Activated CD4-positive, alpha-beta T cell treated with anti-CD3 and anti-CD28 coated beads, Interleukin-2, Interleukin-4, amounts not matched to agents 100 ng/mL and 50 ng/mL, durations not matched to agents 16 hours and 8 hours (primary cell): ENCODE measurements around the gene NCOA1.

ENCODE experiments used
- DNase-seq: peaks from one replicate; pipeline ENCODE4 v3.0.0-alpha.2; 2020; ENCODE audit warnings: low spot score

Gene NCOA1

DNA sequence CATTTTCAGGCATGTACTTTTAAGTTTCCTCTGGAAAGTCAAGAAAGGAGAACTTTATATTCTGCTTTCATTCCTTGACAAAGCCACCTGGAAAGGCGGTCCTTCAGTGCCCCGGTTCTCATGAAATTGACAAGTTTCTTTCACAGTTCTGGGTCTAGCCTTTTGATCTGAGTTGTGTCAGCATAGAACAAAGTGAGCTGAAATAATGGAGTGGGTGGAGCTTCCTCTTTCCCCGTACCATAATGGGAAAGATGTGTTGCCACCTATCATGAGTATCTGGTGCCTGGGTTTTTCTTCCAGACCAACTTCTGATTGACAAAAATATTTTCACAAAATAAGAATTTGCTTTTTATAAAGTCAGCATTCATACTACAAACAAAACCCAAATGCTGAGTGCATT lies 252.9 kb downstream of the NCOA1 start:
- no peak for DNase-seq

DNA sequence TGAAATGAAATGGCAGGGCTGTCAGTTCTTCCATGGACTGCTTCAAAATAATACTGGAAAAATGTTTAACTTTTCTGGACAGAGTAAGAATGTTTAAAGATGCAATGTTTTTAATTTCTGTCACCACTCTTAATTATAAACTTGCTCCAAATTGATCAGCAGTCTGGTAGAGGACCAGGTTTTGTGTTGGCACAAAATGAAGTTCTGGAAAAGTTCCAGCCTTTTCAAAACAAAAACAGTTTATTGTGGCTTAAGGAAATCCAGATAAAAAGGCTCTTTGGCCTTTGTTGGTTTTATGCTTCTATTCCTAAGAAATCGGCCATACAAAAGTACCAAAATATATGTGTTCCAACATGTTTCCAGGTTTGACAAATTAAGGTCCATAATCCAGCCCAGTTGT lies 253.3 kb downstream of the NCOA1 start:
- DNase-seq, result no peak

DNA sequence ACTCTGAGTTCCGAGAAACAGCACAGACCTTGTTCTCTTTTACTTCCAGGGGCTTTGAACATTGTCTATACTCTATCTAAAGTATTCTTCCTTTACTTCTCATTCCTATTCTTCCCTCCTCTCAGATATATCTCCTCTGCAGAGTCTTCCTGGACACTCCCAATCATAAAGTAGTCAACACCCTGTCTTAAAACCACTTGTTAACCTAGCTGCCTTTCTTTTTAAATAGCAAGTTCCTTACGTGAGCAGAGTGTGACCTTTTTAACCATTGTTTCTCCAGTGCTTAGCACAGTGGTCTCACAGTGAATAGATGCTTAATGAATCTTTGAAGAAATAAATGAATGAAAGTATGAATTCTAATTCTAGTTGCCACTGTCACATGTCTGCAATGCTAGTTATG lies 254.8 kb downstream of the NCOA1 start:
- DNase-seq, result no peak

DNA sequence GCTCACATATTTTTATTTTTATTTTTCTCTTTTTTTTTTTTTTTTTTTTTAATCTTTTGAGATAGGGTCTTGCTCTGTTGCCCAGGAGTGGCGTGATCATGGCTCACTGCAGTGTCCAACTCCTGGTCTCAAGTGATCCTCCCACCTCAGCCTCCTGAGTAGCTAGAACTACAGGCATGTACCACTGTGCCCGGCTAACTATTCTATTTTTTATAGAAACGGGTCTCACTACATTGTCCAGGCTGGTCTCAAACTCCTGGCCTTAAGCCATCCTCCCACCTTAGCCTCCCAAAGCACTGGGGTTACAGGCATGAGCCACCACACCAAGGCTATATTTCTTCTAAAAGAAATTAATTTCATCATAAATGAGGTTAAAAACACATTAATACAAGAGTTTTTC lies 256.2 kb downstream of the NCOA1 start:
- DNase-seq, result no peak

DNA sequence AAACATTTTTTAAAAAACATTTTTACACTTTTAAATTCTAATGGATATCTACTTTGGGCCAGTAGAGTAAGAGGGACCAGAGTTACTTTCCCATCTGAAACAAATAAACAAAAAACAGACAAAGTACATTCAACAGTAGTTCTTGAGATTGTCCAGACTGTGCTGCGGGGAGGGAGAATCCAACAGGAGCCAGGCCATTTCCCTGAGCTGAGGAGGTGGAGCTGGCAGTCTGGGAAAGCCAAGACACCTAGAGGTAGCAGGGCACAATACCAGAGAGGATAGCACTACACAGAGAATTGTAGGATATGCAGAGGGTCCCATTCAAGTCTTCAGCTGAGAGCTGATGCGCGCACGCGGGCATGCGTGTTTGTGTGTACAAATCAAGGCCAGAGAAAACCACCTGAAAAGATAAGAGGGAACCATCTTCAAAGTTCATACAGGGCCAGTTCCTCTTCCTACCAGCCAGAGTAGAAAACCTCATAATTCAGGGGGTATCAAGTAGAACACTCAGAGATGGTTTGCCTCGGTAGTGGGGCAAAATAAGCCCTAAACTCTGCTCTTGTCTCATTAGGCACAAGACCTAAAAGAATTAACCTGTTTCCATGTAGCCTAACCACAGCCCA lies 258.1 kb downstream of the NCOA1 start:
- no peak for DNase-seq

DNA sequence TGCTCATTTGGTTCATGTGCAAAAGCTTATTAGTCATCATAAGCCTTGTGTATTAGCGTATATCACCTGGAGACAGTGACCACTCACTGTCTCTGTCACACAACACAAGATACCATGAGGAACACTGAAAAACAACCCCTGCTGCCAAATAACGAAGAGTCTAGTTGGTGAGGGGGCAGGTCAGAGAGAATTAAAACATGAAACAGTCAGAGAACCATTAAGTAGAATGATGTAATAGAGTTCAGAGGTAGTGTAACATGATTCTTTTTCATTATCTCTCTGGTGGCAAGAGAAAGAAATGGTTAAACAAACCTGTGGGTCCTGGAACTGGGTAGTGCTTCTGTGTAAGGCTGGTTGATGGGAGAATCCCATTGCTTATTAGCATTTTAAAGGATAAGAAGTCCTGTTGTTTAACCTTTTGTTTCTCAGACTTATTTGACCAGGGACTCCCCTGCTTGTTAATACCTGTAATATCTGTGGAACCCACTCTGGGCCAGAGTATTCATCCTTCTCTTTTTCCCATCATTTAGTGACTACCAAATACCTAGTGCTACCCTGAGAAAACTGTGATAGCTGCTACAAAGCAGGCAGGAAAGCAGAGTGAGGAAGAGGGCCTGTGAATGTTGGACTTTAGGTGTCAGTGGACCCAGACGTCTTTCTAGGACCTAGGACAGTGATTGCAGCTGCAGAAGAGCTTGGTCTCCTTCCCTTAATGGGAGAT lies 264.1 kb downstream of the NCOA1 start:
- DNase-seq, result no peak

DNA sequence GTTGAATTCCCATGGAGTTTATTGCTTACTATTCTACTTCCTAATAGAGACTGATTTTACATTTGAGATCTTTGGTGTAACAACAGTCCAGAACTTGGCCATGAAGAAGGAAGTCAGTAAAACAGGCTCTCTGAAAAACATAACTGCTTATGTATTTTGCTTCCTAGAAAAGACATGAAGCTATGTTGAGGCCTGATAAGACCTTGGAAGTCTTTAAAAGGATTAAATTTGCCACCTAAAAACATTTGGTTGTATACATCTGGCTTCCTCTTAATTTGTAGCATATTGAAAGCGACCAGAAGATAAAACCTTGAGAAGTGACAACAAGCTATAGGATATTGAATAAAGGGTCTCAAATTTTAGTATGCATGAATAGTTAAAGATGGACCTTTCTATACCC lies 265.7 kb downstream of the NCOA1 start:
- no peak for DNase-seq

DNA sequence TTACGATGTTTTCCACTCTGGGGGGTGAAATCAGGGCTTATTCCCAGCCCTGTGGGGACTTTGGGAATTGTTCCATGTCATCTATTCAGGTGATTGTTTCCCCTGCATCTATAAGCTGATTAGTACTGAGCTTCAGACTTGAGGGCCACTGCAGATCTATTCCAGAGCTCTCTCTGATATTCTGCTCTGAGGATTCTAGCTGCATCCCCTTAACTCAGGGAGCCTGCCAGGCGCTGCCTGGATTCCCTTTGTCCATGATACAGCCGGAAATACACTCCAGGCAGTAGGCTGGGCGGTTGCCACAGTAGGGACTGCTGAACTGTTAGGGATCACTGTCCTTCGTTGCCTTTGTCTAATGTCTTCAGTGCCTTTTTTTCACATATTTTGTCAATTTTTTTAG lies 270.8 kb downstream of the NCOA1 start:
- no peak for DNase-seq

DNA sequence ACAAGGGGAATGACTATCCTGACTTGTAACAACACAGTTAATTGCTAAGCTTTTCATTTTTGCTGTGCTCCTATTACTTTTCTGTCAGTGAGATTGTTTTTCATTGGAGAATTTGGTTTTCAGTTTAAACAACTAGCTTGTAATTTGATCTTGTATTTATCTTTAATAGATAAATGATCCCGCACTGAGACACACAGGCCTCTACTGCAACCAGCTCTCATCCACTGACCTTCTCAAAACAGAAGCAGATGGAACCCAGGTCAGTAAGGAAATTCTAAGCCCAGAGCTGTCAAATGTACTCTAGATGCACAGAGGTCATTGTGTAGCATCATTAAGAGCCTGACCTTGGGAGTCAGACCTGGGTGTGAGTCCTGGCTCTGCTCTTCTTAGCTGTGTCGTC lies 271.5 kb downstream of the NCOA1 start:
- DNase-seq, result no peak

DNA sequence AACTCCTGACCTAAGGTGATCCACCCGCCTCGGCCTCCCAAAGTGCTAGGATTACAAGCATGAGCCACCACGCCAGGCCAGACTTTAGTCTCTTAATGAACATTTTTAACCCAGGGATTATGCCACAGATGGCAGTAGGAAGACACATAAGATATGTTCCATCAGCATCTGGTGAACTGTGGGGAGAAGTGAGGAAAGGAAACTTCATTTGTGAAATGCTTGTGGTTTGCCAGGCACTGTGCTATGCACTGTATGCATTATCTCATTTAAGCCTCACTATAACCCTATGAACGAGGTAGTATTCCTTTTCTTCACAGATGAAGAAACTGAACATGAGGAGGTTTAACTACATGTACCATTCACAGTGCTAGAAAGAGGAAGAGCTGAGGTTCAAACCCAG lies 272.8 kb downstream of the NCOA1 start:
- DNase-seq, result no peak

DNA sequence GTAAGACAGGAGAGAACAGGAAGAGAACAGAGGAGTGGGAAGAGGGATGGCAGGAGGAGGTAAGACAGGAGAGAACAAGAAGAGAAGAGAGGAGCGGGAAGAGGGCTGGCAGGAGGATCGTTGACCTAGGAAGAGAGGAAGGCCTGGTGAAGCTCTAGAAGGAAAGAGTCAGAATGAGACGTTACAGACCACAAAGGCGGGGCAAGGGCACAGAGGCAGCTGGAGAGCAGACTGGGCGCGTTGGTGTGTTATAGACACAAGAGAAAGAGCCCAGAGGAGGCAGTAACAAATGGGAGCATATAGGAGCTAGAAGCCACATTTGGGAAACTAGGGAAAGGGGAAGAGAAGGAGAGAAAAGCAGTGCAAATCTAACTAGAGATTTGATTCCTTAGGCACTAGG lies 275.6 kb downstream of the NCOA1 start:
- peak; percentile 35 for DNase-seq

DNA sequence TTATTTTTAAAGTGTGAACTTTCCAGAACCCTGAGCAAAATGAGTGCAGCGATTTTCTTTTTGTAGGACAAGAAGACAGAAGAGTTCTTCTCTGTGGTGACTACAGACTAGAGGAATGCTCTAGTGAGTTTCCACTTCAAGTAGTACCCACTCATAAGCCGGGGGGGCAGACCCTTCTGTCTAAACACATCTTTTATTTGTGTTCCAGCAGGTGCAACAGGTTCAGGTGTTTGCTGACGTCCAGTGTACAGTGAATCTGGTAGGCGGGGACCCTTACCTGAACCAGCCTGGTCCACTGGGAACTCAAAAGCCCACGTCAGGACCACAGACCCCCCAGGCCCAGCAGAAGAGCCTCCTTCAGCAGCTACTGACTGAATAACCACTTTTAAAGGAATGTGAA lies 277.0 kb downstream of the NCOA1 start:
- DNase-seq, result no peak

DNA sequence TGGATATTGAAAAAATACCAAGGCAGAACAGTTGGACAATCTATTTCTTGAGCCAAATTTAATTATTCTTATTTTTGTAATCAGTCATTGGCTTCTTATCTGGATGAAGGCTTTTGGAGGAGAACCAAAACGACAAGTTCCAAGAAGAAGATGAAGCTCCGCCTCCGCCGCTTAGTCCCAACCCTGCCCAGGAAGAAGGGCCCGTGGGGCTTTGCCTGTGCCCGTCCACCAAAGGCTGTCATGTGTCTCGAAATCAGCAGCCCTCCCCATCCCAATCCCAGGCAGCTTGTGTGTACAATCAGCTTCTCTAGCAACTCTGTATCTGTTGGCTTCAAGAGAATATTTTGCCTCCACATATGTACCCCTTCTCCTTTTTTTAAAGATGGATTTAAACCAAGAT lies 277.5 kb downstream of the NCOA1 start:
- DNase-seq, result no peak

DNA sequence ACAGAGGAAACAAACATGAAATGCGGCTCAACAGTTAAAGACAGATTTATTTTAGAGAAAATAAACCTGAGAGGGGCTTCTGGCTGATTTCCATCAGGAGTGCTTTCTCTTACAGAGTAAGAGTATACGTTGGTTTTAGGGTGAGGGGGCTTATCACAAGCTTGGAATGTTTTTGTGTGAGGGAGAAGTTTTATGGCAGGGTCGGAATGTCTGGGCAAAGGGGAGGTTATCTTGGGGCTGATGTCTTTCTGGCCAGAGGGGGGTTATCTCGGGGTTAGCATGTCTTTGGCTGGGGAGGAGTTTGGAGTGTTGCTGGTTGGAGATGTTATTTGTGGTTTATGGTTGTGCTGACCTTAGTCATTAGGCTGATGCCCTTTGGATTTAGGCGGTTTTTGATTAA lies 280.0 kb downstream of the NCOA1 start:
- DNase-seq, result no peak

DNA sequence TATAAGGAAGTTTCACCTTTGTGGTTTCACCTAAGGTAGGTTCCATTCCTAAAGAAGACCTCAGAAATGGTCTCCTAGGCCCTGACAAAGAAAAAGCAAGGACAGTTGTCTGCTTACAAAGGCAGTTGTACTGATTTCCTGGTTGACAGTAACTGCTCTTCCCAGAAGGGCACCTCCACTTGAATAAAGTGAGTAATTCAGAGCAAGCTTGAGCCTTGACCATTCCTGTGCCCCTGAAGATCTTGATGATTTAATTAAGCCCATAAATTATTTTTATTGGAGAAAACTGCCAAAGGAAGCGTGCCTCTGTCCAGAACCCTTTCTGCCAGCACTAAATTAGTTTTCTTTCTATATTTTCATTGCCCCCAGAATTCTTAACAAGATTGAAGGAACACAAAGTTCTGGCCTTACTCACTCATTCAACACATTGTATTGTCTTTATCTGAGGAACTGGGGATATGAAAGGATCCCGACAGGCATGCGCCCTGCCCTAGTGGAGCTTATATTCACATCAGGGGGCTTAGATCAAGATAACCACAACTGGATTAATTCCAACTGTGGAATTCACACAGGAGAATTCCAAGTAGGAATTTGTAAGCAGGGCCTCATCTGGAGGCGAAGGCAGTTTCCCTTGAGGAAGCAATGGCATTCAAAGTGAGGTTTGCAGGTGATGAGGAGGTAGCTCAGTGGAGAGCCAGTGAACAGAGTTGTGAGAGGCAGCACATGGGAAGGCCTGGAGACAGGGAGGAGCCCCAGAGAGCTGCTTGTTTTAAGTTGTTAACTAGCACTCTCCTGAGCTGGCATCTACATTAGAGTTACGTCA lies 280.9 kb downstream of the NCOA1 start:
- DNase-seq, result no peak

DNA sequence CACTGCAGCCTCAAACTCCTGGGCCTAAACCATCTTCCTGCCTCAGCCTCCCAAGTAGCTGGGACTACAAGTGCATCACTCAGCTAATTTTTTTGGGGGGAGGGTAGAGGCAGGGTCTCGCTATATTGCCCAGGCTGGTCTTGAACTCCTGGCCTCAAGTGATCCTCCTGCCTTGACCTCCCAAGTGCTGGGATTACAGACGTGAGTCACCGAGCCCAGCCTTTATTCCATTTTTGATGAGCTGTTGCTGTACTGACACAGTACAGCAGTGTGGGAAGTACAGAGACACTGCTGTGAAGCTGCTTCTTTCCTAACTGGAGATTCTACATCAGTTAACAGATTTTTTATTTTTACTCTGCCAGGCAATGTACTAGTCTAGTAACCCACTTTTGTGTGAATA lies 283.3 kb downstream of the NCOA1 start:
- DNase-seq, result no peak

DNA sequence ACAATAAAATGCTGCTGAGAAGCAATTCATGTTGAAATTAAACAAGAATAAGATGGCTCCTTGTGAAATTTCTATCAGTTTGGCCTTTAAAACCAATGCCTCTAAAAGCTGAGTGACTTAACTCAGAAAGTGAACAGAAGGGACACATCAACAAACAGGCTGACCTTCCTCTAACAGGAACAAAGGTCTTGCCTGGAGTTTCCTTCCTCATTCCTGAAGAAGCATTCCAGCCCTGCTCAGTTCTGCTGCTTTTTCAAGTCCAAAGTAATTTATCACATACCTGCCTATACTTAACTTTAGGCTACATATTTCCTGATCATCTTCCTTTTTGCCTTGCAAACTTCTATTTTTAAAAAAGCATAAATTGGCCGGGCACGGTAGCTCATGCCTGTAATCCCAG lies 288.1 kb downstream of the NCOA1 start:
- DNase-seq, result no peak

DNA sequence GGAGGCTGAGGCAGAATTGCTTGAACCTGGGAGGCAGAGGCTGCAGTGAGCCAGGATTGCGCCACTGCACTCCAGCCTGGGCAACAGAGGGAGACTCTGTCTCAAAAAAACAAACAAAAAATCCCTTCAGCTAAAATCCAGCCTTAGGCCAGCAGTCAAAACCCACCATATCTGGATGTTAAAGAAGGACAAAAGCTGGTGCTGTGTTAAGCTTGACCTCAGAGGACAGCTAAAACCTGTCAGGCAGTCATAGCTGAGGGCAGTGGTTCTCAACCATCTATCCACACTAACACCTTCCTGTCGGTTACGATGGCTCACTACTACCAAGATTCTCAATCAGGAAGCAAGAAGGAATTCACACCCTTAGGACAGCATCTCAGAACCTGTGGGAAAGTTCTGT lies 292.6 kb downstream of the NCOA1 start:
- DNase-seq, result no peak

DNA sequence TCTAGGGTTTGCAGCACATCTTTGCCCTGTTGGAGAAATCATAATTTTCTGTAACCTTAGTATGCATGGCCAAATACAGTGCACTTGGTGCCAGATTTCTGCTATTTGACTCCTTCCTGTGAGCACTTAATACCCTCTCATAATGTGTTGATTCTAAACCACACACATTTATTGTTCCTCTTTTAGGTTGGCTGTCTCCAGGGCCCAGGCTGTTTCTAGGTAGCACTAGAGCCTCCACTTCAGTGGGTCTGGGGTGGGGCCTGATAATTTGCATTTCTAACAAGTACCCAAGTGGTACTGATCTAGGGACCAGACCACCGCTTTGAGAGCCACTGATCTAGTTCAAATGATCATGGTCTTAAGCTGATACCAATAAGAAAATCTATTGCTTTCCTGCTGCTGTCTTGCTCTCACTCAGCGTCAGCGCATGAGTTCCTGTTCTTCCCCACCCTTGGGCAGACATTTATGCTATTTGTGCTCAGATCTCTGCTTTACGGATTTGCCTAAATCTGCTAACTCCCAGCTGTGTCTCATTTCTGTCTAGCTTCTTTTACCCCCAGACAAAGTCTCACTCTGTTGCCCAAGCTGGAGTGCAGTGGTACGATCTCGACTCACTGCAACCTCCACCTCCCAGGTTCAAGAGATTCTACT lies 294.7 kb downstream of the NCOA1 start:
- no peak for DNase-seq

DNA sequence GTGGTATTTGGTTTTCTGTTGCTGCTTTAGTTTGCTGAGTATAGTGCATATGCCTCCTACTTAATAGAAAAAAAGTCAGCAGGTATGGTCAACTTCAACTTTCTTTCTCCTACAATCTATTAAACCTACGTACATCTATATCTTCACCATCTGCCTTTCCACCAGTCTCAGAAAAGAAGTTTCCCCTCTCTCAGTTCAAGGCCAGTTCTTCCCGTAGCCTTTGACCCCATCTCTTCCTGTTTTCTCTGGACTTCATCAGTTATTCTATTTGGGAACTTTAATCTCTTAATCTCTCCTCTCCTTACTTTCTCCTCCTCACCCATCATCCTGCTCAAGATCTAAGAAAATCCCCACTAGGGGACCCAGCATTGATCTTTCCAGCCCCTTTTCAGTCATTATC lies 296.5 kb downstream of the NCOA1 start:
- DNase-seq, result no peak

DNA sequence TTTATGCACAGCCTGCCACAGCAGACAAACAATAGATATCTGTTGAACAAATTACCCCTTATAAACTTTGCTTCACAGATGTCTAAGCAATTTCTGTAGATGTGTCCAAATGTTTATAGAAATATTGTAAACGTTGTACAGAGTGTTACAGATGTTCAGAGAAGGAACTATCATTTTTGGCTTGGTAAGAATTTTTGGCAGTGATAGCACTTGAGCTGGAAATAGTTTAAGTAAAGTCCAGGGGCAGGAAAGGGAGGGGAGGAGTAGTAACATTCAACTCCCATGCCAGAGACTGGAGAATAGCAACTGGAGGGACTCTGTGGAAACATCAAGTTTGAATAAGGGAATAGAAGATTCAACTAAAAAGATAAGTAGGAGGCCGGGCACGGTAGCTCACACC lies 297.8 kb downstream of the NCOA1 start:
- DNase-seq, result no peak

DNA sequence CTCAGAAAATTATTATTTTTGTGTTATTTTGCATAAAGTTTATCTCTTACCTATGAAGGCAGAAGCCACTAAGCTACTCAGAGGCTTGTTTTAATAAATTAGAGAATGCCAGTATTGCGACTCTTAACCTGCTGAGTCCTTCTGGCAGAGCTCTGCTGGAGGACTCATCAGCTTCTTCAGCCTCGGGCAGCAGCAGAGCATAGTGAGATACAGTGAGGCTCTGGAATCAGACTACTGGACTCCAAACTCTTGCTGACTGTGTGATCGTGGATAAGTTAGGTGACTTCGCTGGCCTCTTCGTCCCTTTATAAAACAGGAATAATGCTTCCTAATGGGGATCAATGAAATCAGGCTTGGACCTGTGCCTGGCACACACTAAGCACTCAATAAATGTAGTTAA lies 300.4 kb downstream of the NCOA1 start:
- no peak for DNase-seq

DNA sequence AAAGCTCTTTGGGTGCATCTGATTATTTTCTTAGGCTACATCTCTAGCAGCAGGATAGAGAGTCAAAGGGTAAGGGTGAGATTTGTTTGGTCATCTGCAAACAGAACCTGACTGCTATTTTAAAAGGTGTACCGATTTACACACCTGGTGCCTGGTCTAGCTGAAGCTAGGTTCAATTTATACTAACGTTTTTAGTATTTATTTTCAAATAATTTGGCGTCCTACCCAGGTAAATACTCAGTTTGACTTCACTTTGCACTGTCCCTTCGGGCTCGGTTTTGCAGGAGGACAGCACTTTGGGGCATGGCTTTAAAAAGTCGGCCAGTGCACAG lies 301.5 kb downstream of the NCOA1 start:
- no peak for DNase-seq
